ENCODE measurements around the gene SHROOM1.

The SHROOM1 gene

GRCh38 chr5:132785864-132786263 lies 44.6 kb downstream of the SHROOM1 start:
- no peak overlapping the region for H3K27ac ChIP-seq
- no peak for TF ChIP-seq CTCF (conservative IDR thresholded peaks at IDR 0.05)

GRCh38 chr5:132785365-132785764 lies 45.1 kb downstream of the SHROOM1 start:
- H3K27ac ChIP-seq: no peak overlapping the region
- TF ChIP-seq CTCF (conservative IDR thresholded peaks at IDR 0.05): no peak

- TF ChIP-seq CTCF (conservative IDR thresholded peaks at IDR 0.05): no peak
- no peak overlapping the region for H3K27ac ChIP-seq
Measured at GRCh38 chr5:132782101-132782500, 48.3 kb downstream of the SHROOM1 start.

- TF ChIP-seq CTCF (conservative IDR thresholded peaks at IDR 0.05): no peak
Measured at GRCh38 chr5:132781029-132781428, 49.4 kb downstream of the SHROOM1 start.

GRCh38 chr5:132780577-132780976 lies 49.9 kb downstream of the SHROOM1 start:
- no peak overlapping the region for H3K27ac ChIP-seq
- TF ChIP-seq CTCF (conservative IDR thresholded peaks at IDR 0.05): no peak

More at GRCh38 chr5:132781029-132781428, 49.4 kb downstream of the SHROOM1 start:
- H3K27ac ChIP-seq: no peak overlapping the region

GRCh38 chr5:132779961-132780360 lies 50.5 kb downstream of the SHROOM1 start:
- TF ChIP-seq CTCF (conservative IDR thresholded peaks at IDR 0.05): no peak
- no peak overlapping the region for H3K27ac ChIP-seq

- H3K27ac ChIP-seq: no peak overlapping the region
- no peak for TF ChIP-seq CTCF (conservative IDR thresholded peaks at IDR 0.05)
Measured at GRCh38 chr5:132778856-132779255, 51.6 kb downstream of the SHROOM1 start.

GRCh38 chr5:132778129-132778528 lies 52.3 kb downstream of the SHROOM1 start:
- no peak overlapping the region; the same call in 1 of the 2 replicates for H3K27ac ChIP-seq
- no peak for TF ChIP-seq CTCF (conservative IDR thresholded peaks at IDR 0.05)
